ENCODE data around the gene PIWIL4.
"Not testable (repeated sequence)": the region's sequence is repeated elsewhere in the genome, so short reads cannot be mapped to it uniquely, and the experiment has no call there.

PIWIL4 gene

GRCh38 chr11:94583866-94584500 is 16.8 kb downstream of the PIWIL4 start:
- no peak for DNase-seq (ENCODE audit: low read depth in 3 of 3, low spot score in 1 of 3)

GRCh38 chr11:94584978-94585377 is 17.8 kb downstream of the PIWIL4 start:
- DNase-seq (ENCODE audit: low read depth in 3 of 3, low spot score in 1 of 3) = no peak

DNA sequence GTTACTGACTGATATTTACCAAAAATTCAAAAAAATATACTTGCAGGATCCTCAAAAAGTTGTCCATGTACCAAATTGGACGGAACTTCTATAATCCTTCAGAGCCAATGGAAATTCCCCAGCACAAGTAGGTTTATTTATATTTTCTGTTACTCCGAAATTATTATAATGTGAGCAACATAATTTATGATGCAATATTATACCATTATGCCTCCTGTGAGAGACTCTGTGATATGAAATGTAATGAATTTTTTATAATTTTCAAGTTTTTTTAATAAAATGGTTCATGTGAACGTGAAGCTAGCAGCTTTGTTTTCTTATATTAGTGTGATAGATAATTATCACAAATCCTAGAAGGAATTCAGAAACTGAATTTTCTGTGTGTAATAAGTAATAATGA is 18.2 kb downstream of the PIWIL4 start:
- no peak for DNase-seq (ENCODE audit: low read depth in 3 of 3, low spot score in 1 of 3)

- no peak for DNase-seq (ENCODE audit: low read depth in 3 of 3, low spot score in 1 of 3)
Measured at GRCh38 chr11:94586546-94586945, 19.4 kb downstream of the PIWIL4 start.

GRCh38 chr11:94586978-94587377 is 19.8 kb downstream of the PIWIL4 start:
- no peak for DNase-seq (ENCODE audit: low read depth in 3 of 3, low spot score in 1 of 3)

- DNase-seq (ENCODE audit: low read depth in 3 of 3, low spot score in 1 of 3) = no peak
Measured at GRCh38 chr11:94588366-94588942, 21.3 kb downstream of the PIWIL4 start.

GRCh38 chr11:94590352-94591041 is 23.3 kb downstream of the PIWIL4 start:
- no peak for DNase-seq (ENCODE audit: low read depth in 3 of 3, low spot score in 1 of 3)

GRCh38 chr11:94593030-94593429 is 25.9 kb downstream of the PIWIL4 start:
- no peak for DNase-seq (ENCODE audit: low read depth in 3 of 3, low spot score in 1 of 3)

DNA sequence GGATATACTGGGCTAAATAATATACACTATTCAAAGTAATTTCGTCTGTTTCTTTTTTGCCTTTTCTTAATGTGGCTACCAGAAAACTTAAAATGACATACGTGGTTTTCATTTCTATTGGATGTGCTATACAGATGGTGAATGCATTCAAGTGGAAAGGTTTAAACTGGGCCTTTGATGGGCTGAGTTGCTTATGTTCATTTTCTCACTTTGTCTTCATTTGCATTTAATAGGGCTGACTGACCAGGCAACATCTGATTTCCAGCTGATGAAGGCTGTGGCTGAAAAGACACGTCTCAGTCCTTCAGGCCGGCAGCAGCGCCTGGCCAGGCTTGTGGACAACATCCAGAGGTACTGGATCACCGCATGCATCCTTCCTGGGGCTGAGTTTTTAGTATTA is 27.9 kb downstream of the PIWIL4 start:
- DNase-seq (ENCODE audit: low read depth in 3 of 3, low spot score in 1 of 3) = no peak

DNA sequence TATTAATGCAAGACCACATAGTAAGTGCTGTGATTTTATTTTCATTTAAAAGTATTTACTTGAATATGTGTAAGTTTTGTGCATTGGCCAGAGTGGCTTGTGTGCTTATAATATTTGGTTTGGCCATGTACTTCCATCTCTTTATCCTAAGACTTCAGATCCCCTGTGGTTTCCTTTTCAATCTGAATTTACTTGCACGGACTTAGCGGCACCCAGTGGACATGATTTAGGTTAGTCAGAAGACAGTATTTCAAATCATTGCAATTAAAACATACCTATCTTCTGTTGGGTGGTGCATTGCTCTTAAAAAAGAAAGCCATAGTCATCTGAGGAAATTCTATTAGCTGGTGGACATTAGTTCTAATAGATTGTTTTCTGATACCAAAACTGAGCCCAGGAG is 30.7 kb downstream of the PIWIL4 start:
- no peak for DNase-seq (ENCODE audit: low read depth in 3 of 3, low spot score in 1 of 3)

GRCh38 chr11:94599510-94599909 is 32.3 kb downstream of the PIWIL4 start:
- DNase-seq (ENCODE audit: low read depth in 3 of 3, low spot score in 1 of 3) = no peak

DNA sequence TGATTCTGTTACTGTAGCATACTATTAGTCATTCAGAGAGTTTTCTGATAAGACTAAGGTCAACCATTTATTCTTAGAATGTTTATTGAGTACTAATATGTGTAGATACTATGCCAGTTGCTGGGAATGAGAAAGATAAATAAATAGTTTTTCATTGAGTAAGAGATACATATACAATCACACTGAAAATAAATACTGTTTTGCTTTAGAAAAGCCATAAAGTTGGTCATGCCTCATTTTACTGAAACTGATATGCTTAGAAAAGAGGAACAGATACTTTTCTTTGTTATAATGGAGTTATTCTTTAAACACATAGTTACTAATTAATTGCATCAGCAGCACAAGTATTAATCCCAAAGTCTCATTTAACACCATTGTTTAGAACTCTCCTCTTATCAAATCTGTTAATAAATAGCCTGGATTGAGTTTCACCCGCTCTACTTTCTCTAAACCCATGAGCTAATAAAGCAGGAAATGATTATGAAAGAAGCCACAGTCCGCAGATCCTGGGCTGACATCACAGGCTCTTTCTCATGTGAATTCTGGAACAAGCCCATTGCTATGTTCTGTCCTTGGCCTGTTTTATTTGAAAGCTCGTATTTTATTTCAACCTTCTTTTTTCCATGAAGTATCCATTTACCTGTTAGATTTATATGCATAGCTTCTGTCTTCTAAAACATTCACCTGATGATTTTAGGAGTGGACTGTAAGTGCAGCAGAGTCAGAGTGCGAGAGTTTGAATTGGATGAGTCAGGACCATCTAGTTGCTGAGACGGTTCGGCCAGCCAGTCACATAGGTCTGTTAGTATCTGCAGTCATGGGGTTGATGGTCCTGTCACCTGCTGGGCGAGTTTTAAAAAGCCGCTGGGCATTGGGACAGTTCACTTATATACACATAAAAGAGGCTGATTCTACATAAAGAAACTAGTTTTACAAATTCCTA is 35.5 kb downstream of the PIWIL4 start:
- DNase-seq (ENCODE audit: low read depth in 3 of 3, low spot score in 1 of 3) = no peak

GRCh38 chr11:94603587-94603986 is 36.4 kb downstream of the PIWIL4 start:
- DNase-seq (ENCODE audit: low read depth in 3 of 3, low spot score in 1 of 3) = no peak

- no peak for DNase-seq (ENCODE audit: low read depth in 3 of 3, low spot score in 1 of 3)
Measured at GRCh38 chr11:94604482-94604881, 37.3 kb downstream of the PIWIL4 start.

DNA sequence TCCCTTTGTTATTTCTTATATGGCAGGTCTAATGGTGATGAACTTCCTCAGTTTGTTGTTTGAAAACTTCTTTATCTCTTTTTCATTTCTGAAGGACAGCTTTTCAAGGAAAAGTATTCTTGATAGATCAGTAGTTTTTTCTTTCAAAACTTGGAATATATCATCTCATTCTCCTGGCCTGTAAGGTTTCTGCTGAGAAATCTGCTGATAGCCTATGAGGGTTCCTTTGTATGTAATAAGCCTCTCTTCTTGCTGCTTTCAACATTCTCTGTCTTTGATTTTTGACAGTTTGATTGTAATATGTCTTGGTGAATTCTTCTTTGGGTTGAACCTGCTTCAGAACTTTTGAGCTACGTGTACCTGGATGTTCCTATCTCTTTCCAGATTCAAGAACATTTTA is 46.0 kb downstream of the PIWIL4 start:
- DNase-seq (ENCODE audit: low read depth in 3 of 3, low spot score in 1 of 3) = no peak

- DNase-seq (ENCODE audit: low read depth in 3 of 3, low spot score in 1 of 3) = no peak
Measured at GRCh38 chr11:94623120-94623735, 56.1 kb downstream of the PIWIL4 start.

DNA sequence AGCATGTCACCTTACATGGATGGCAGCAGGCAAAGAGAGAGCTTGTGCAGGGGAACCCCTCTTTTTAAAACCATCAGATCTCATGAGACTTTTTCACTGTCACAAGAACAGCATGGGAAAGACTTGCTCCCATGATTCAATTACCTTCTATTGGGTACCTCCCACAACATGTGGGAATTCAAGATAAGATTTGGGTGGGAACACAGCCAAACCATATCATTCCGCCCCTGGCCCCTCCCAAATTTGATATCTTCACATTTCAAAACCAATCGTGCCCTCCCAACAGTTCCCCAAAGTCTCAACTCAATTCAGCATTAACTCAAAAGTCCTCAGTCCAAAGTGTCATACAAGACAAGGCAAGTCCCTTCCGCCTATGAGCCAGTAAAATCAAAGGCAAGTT is 58.3 kb downstream of the PIWIL4 start:
- not testable (repeated sequence) for DNase-seq (ENCODE audit: low read depth in 3 of 3, low spot score in 1 of 3)

- not testable (repeated sequence) for DNase-seq (ENCODE audit: low read depth in 3 of 3, low spot score in 1 of 3)
Measured at GRCh38 chr11:94627003-94627560, 59.9 kb downstream of the PIWIL4 start.

DNA sequence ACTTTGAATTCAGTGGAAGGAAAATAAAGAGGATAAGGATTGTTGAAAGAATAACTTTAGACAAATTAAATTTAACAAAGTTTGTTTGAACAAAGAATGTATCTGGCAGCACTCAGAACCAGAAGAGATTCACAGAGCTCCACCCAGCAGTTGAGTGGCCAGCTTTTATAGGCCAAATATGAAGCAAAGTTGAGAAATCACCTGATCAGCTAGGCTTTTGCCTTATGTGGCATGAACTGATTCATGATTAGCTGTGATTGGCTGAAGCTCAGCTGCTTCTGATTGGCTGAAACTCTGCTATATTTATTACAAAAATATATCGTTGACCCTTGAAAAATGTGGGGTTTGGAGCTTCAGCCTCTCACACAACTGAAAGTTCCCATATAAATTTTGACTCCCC is 62.6 kb downstream of the PIWIL4 start:
- DNase-seq (ENCODE audit: low read depth in 3 of 3, low spot score in 1 of 3) = no peak

GRCh38 chr11:94630221-94630620 is 63.1 kb downstream of the PIWIL4 start:
- DNase-seq (ENCODE audit: low read depth in 3 of 3, low spot score in 1 of 3) = no peak

DNA sequence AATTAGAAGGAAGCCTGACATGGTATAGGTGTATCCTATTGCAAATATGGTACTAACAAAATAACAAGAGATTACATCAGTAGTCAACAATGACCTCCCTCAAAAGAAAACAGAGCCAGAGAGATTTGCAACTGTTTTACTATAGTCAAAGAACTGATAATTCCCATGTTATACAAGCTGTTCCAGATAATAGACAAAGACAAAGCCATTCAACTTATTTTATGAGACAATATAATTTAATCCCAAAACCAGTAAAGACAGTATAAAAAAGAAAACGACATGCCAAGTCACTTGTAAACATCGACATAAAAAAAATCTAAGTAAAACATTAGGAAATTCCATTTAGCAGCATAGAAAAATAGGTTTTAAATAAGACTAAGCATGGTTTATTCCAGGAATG is 65.2 kb downstream of the PIWIL4 start:
- DNase-seq (ENCODE audit: low read depth in 3 of 3, low spot score in 1 of 3) = no peak

Data from stimulated activated CD4-positive, alpha-beta T cell treated with anti-CD3 and anti-CD28 coated beads, TNF-alpha, amount 100 ng/mL, for 1 hour (primary cell).